Stimulated activated naive CD8-positive, alpha-beta T cell treated with anti-CD3 and anti-CD28 coated beads, Interleukin-15, Interleukin-2, amounts not matched to agents 100 ng/mL and 50 ng/mL, for 24 hours (primary cell): Measurements from ENCODE around the gene NEO1.

ENCODE experiments used
- H3K27ac Mint-ChIP-seq: one replicate; pipeline ENCODE4 v1.8.0; 2021; ENCODE audit warnings: mild to moderate bottlenecking, mixed read lengths
- H3K27me3 Mint-ChIP-seq: one replicate; pipeline ENCODE4 v1.8.0; 2021; ENCODE audit warnings: mixed read lengths
- H3K36me3 Mint-ChIP-seq: one replicate; pipeline ENCODE4 v1.8.0; 2021; ENCODE audit warnings: low read depth, mixed read lengths
- H3K4me1 Mint-ChIP-seq: one replicate; pipeline ENCODE4 v1.8.0; 2021; ENCODE audit warnings: low read depth, mixed read lengths
- H3K4me3 Mint-ChIP-seq: one replicate; pipeline ENCODE4 v1.8.0; 2021; ENCODE audit warnings: mild to moderate bottlenecking, mixed read lengths
- H3K9me3 Mint-ChIP-seq: one replicate; pipeline ENCODE4 v1.8.0; 2021; ENCODE audit warnings: mixed read lengths

NEO1 gene

GRCh38 chr15:73319460-73320245 is 267.4 kb downstream of the NEO1 start:
- H3K9me3 Mint-ChIP-seq: no peaks in the 10 kb centered on the region
- no peaks in the 10 kb centered on the region for H3K36me3 Mint-ChIP-seq
- H3K27me3 Mint-ChIP-seq: peaks cover 23% of the 10 kb centered on the region
- no peak overlapping the region for H3K27ac Mint-ChIP-seq
- H3K4me1 Mint-ChIP-seq: peaks cover 11% of the 10 kb centered on the region
- H3K4me3 Mint-ChIP-seq: no peak overlapping the region

DNA sequence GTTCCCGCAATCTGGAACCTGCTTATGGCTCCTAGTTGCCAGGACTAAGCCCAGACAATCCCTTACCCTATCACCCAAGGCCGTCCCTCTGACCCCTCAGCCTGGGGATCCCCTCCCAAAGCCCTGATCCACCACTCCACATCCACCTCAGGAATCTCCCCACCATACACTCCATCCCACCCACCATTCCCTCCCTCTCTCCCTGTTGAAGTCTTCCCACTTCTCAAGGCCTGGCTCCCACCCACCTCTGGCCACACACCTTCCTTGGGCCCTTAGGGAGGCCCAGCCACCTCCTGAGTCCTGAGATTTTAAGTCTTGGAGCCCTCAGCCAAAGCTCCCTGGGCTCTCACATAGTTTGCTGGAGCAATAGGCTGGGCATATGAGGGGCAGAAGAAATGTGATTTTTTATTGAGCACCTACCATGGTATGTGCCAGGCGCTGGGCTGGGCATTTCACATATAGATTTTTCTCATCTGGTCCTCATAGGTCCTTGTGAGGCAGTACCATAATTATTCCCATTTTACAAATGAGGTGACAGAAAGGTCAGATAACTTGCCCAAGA is 268.4 kb downstream of the NEO1 start:
- Mint-ChIP-seq H3K27me3 (peaks cover 18% of the 10 kb centered on the region), H3K4me3 (no peak overlapping the region), H3K36me3 (no peaks in the 10 kb centered on the region), H3K4me1 (peaks cover 14% of the 10 kb centered on the region), H3K27ac (peak overlapping the region; percentile 21), H3K9me3 (no peaks in the 10 kb centered on the region)

GRCh38 chr15:73321496-73322450 is 269.5 kb downstream of the NEO1 start:
- H3K27ac Mint-ChIP-seq: no peak overlapping the region
- no peak overlapping the region for H3K4me3 Mint-ChIP-seq
- H3K36me3 Mint-ChIP-seq: no peaks in the 10 kb centered on the region
- H3K4me1 Mint-ChIP-seq: peaks cover 15% of the 10 kb centered on the region
- peaks cover 16% of the 10 kb centered on the region for H3K27me3 Mint-ChIP-seq
- no peaks in the 10 kb centered on the region for H3K9me3 Mint-ChIP-seq

DNA sequence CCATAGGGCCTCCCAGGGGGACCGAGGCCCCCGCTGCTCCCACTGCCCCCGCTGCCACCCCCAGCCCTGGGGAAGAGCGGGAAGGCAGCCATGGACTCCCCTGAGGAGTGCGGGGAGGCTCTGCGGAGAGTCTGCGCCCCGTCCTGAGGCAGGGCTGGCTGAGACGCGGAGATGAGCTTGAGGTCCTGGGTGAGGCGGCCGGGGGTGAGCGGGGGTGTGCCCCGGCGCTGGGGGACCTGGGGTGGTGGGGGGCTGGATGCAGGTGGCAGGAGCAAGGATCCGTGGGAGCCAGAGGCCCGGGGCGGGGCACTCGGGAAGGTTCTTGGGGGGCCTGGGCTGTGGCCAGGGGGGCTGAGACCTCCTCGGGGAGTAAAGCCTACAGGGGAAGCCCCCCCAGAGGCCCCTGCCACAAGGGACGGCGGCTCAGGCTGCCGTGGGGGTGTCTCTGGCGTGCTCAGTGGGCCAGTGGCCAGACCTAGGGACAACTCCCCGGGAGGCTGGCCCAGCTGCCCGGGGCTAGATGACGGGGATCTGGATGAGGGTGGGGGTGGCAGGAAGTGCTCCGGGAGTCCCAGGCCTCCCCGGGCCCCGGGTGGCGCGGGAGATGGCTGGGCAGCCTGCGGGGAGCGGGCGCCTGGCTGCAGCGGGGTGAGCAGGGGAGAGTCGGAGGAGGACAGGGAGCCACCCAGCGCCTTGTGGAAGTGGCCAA is 270.6 kb downstream of the NEO1 start:
- no peaks in the 10 kb centered on the region for H3K9me3 Mint-ChIP-seq
- no peak overlapping the region for H3K27ac Mint-ChIP-seq
- H3K36me3 Mint-ChIP-seq: no peaks in the 10 kb centered on the region
- H3K4me1 Mint-ChIP-seq: peaks cover 9% of the 10 kb centered on the region
- H3K4me3 Mint-ChIP-seq: no peak overlapping the region
- peaks cover 9% of the 10 kb centered on the region for H3K27me3 Mint-ChIP-seq

GRCh38 chr15:73323374-73323955 is 271.2 kb downstream of the NEO1 start:
- no peak overlapping the region for H3K4me3 Mint-ChIP-seq
- no peaks in the 10 kb centered on the region for H3K9me3 Mint-ChIP-seq
- H3K36me3 Mint-ChIP-seq: no peaks in the 10 kb centered on the region
- H3K4me1 Mint-ChIP-seq: peaks cover 7% of the 10 kb centered on the region
- H3K27ac Mint-ChIP-seq: no peak overlapping the region
- peaks cover 7% of the 10 kb centered on the region for H3K27me3 Mint-ChIP-seq

DNA sequence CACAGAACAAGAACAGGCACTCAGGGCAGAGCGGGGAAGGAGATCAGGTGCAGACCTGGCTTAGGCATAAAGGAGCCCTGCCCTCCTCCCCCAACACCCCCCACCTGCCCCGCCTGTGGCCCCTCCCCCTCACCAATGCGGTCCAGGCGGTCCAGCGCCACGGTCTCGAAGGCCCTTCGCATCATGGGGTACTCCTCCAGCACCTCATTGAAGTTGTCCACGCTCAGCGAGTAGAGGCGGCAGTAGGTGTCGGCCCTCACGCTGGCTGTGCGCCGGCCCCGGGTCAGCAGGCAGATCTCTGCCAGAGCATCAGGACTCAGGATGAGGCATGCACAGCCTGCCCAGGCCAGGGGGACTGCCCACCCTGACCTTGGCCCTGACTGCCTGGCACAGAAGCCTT is 271.7 kb downstream of the NEO1 start:
- H3K36me3 Mint-ChIP-seq: no peaks in the 10 kb centered on the region
- H3K4me3 Mint-ChIP-seq: no peak overlapping the region
- no peak overlapping the region for H3K27ac Mint-ChIP-seq
- H3K4me1 Mint-ChIP-seq: peaks cover 7% of the 10 kb centered on the region
- no peaks in the 10 kb centered on the region for H3K9me3 Mint-ChIP-seq
- peaks cover 7% of the 10 kb centered on the region for H3K27me3 Mint-ChIP-seq

GRCh38 chr15:73324496-73325170 is 272.4 kb downstream of the NEO1 start:
- no peaks in the 10 kb centered on the region for H3K36me3 Mint-ChIP-seq
- H3K9me3 Mint-ChIP-seq: no peaks in the 10 kb centered on the region
- no peak overlapping the region for H3K27ac Mint-ChIP-seq
- H3K4me3 Mint-ChIP-seq: no peak overlapping the region
- H3K27me3 Mint-ChIP-seq: peaks cover 4% of the 10 kb centered on the region
- peaks cover 4% of the 10 kb centered on the region for H3K4me1 Mint-ChIP-seq

DNA sequence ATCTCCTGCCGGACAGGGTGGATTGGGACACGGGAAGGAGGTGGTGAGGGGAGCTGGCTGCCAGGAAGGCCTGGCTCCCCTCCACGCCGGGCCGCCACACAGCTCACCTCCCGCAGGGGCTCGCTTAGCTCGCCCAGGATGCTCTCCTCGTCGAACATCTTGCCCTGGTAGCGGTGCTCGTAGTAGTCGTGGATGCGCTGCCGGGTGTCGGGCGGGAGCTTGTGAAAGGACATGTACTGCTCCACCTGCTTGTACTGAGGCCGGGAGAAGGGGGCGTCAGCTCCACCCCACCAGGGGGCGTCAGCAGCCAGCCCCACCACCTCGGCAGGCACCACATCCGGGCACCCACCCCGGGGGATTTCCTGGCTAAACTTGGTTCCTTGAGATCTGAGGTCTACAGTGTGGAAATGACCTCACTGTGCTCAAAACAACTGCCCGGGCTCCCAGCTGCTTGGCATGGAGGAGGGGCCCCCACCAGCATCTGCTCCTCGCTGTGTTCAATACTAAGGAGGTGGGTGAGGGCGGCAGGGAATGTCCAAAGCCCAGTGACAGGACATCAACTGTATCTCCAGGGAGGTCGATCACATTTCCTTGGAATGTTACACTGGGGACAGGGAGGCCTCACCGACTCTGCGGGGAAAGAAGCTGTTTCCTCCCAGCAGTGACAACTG is 273.1 kb downstream of the NEO1 start:
- Mint-ChIP-seq H3K27me3 (peaks cover 3% of the 10 kb centered on the region), H3K4me3 (no peak overlapping the region)

DNA sequence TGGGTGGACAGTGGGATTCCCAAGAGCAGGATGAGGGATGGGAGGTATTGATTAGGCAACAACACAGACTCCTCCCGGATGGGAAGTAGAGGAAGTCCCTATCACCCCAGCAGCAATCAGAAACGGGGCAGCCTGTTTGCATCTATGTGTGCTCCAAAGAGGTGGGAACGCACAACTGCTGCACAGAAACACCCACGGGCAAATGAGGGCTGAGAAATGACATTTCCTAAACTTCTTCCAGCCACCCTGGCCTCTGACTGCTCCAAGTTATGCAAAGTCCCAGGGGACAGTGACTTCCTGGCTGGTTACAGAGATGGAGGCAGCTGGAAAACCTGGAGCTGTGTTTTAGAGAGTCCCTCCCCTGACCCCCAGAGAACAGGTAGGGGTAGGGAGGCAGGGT is 273.9 kb downstream of the NEO1 start:
- Mint-ChIP-seq H3K27ac (no peak overlapping the region), H3K9me3 (no peaks in the 10 kb centered on the region), H3K4me1 (peaks cover 4% of the 10 kb centered on the region), H3K27me3 (peaks cover 3% of the 10 kb centered on the region), H3K36me3 (no peaks in the 10 kb centered on the region), H3K4me3 (no peak overlapping the region)

More for the DNA sequence above, 273.1 kb downstream of the NEO1 start:
- no peaks in the 10 kb centered on the region for H3K9me3 Mint-ChIP-seq
- no peak overlapping the region for H3K27ac Mint-ChIP-seq
- H3K4me1 Mint-ChIP-seq: peaks cover 4% of the 10 kb centered on the region
- H3K36me3 Mint-ChIP-seq: no peaks in the 10 kb centered on the region

DNA sequence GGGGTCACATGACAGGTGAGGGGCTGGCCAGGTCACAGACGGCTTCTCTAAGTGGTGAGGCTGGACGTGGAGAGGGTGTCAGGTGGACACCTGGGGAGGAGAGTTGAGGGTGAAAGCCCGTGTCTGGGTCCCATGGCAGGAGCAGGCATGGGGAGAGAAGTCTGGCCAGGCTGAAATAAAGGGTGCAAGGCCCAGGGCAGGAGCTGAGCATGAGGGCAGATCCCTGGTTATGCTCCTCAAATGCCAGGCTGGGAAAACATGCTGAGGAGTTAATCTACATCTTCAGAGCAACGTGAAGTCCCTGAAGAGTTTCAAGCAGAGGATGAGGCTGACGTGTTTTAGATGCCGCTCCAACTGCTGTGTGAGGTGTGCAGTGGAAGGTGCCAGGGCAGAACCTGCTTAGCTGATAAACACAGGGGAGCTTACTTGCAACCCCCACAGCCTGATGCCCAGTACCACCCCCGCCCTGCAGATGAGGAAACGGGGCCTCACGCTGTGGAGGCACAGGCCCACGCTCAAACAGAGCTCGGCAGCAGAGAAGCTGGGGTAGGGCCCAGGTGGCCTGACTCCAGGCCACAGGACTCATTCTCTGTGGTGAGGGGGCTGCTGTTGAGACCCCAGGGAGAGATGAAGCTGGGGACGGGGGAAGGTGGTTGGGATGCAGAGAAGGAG is 276.0 kb downstream of the NEO1 start:
- Mint-ChIP-seq H3K27ac (no peak overlapping the region), H3K36me3 (no peaks in the 10 kb centered on the region), H3K4me3 (no peak overlapping the region), H3K4me1 (peaks cover 4% of the 10 kb centered on the region), H3K9me3 (no peaks in the 10 kb centered on the region), H3K27me3 (peaks cover 3% of the 10 kb centered on the region)

DNA sequence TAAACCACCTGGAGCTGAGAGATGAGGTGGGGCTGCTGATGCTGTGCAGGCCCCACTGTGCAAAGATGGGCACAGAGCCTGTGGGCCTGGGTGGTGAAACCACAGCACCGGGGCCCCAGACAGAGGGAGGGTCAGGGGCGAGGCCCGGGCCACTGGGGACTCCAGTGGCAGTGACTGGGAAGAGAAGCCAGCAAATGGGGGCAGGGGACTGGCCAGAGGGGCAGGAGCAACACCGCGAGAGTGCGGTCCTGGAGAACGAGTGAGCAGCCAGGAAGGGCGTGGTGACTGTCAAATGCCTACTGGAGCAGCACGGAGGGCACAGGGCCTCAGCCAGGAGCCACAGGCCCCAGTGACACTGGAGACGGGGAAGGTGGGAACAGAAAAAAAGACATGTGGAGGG is 276.7 kb downstream of the NEO1 start:
- no peak overlapping the region for H3K4me3 Mint-ChIP-seq
- H3K36me3 Mint-ChIP-seq: no peaks in the 10 kb centered on the region
- peaks cover 4% of the 10 kb centered on the region for H3K4me1 Mint-ChIP-seq
- H3K9me3 Mint-ChIP-seq: no peaks in the 10 kb centered on the region
- no peak overlapping the region for H3K27ac Mint-ChIP-seq
- peaks cover 3% of the 10 kb centered on the region for H3K27me3 Mint-ChIP-seq

DNA sequence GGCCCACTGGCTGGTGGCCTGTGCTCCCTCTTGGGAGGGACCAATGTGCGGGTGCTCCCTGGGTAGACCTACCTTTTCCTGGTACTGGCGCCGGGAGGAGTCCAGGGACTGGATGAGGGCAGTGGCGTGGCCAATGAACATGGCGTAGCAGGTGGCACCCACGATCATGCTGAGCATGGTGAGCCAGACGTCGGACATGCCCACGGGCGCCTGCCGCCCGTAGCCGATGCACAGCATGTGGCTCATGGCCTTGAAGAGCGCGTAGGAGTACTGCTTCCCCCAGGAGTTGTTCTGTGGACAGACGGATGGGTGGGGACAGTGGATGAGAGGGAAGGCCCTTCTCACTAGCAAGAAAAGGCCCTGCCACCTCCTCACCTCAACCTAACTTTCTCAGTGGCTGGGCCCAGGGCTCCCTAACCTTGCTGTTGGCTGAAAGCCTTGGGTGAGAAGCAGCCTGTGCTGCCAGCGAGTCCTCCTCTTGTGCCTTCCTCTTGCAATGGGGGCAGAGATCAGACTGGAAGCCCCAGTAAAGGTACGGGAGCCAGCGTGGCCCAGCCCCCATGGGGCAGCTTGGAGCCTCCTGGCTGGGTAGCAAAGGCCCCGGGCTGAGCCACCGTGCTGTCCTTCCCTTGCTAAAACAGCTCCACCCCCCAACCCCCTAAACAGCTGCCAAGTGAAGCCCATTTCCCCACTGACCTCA is 277.4 kb downstream of the NEO1 start:
- H3K27me3 Mint-ChIP-seq: peaks cover 3% of the 10 kb centered on the region
- no peaks in the 10 kb centered on the region for H3K36me3 Mint-ChIP-seq
- no peaks in the 10 kb centered on the region for H3K9me3 Mint-ChIP-seq
- peaks cover 4% of the 10 kb centered on the region for H3K4me1 Mint-ChIP-seq
- H3K27ac Mint-ChIP-seq: no peak overlapping the region
- H3K4me3 Mint-ChIP-seq: no peak overlapping the region
